A549 treated with AZD9567 at 1 μM for 4 hours (cell line): Measurements from ENCODE around the gene SLC36A1. TPM values are rescaled to one million over a fixed set of nuclear protein-coding genes. Genes with fewer than 3 reads are reported as not detected.

Experiments
- total RNA-seq: library from RNA; stranded (reverse); fragments of 200-300 nt; extraction: Qiagen RNA extraction; gene quantifications from 5 replicates; pipeline ENCODE4 v1.2.3, GENCODE V29; 2022; ENCODE audit not compliant: insufficient read depth

The SLC36A1 gene
- total RNA-seq = 7.6 to 9.5 TPM (median 8.9 TPM) in 5 replicates

GRCh38 chr5:151447174-151448037, at the start of gene SLC36A1:
SLC36A1 (plus strand) TSS chr5:151447603; CDS start chr5:151458793, 11,190 bp downstream.

Other genes with a start within 250 kb of the SLC36A1 start
- 1.2 to 1.5 TPM (median 1.3 TPM) in 4 of 5 replicates, not detected in the other for gene CCDC69, start 223.5 kb upstream of the SLC36A1 start, total RNA-seq
- 15.5 to 21.0 TPM (median 15.9 TPM) in 5 replicates for gene GM2A, start 194.4 kb upstream of the SLC36A1 start, total RNA-seq
- not detected in 5 replicates for gene SLC36A3, start 143.8 kb upstream of the SLC36A1 start, total RNA-seq
- not detected in 5 replicates for gene SLC36A2, start 100.0 kb upstream of the SLC36A1 start, total RNA-seq
- gene FAT2, start 143.7 kb downstream of the SLC36A1 start, total RNA-seq = under 0.01 to 0.01 TPM (median 0.01 TPM) in 3 of 5 replicates, not detected in the others
- gene SPARC, start 239.3 kb downstream of the SLC36A1 start, total RNA-seq = 15.8 to 63.9 TPM (median 17.7 TPM) in 5 replicates